Common myeloid progenitor, CD34-positive (primary cell): Measurements from ENCODE around the gene CD1B.
"Not testable (repeated sequence)": the region's sequence is repeated elsewhere in the genome, so short reads cannot be mapped to it uniquely, and the experiment has no call there.

ENCODE experiments used
- CTCF ChIA-PET: fragments of 350-600 bp; sonication (Branson Sonifier 250); formaldehyde crosslinking; loops from one replicate; lab custom pipeline; 2021; ENCODE audit warnings: antibody characterized with exemption; lab: Charles Lee
- POLR2A ChIA-PET: fragments of 350-600 bp; sonication (Branson Sonifier 250); formaldehyde crosslinking; loops from one replicate; lab custom pipeline; 2021; ENCODE audit warnings: antibody characterized with exemption; lab: Charles Lee
- DNase-seq, 3 donors: peaks; one replicate each; pipeline versions ENCODE4 v3.0.0 to v3.0.0-alpha.2; 2013
- H3K27ac ChIP-seq, 2 experiments: 1 replicate in 1 of 2; 2 replicates in 1 of 2; pipeline ENCODE4 v1.7.0; 2013; ENCODE audit warnings: inconsistent platforms in 2 of 2, low read length in 2 of 2, mild to moderate bottlenecking in 2 of 2, low read depth in 1 of 2, moderate library complexity in 1 of 2; ENCODE audit not compliant: severe bottlenecking in 2 of 2, insufficient read depth in 1 of 2, poor library complexity in 1 of 2
- H3K27me3 ChIP-seq, 5 experiments: replicated peaks in 2 of 5; 1 replicate in 3 of 5; 2 replicates in 2 of 5; pipeline versions ENCODE4 v1.6.1 to v1.7.0; 2013; ENCODE audit warnings: low read length in 4 of 5, mild to moderate bottlenecking in 2 of 5, moderate library complexity in 2 of 5, inconsistent platforms in 1 of 5; ENCODE audit not compliant: insufficient read depth in 5 of 5, control insufficient read depth in 4 of 5
- H3K36me3 ChIP-seq, 4 experiments: 1 replicate in 2 of 4; 2 replicates in 2 of 4; pipeline versions ENCODE4 v1.6.1 to v1.7.0; 2013; ENCODE audit warnings: low read length in 3 of 4, control low read depth in 1 of 4, mild to moderate bottlenecking in 1 of 4; ENCODE audit not compliant: control insufficient read depth in 4 of 4, insufficient read depth in 4 of 4
- H3K4me1 ChIP-seq, 4 experiments: 1 replicate in 3 of 4; 2 replicates in 1 of 4; pipeline versions ENCODE4 v1.6.1 to v1.7.1; 2013; ENCODE audit warnings: low read length in 3 of 4, mild to moderate bottlenecking in 3 of 4, control low read depth in 1 of 4, inconsistent platforms in 1 of 4, moderate library complexity in 1 of 4; ENCODE audit not compliant: control insufficient read depth in 4 of 4, insufficient read depth in 4 of 4; ENCODE audit errors: control extremely low read depth in 1 of 4
- H3K4me3 ChIP-seq, 7 experiments: 1 replicate in 4 of 7; 2 replicates in 3 of 7; pipeline versions ENCODE4 v1.5.1 to v1.7.0; 2013; ENCODE audit warnings: mild to moderate bottlenecking in 7 of 7, low read length in 6 of 7, moderate library complexity in 6 of 7, inconsistent platforms in 2 of 7, low read depth in 2 of 7, control low read depth in 1 of 7; ENCODE audit not compliant: insufficient read depth in 4 of 7, control insufficient read depth in 1 of 7; ENCODE audit errors: extremely low read depth in 1 of 7
- H3K9me3 ChIP-seq, 5 experiments: 1 replicate in 4 of 5; 2 replicates in 1 of 5; pipeline versions ENCODE4 v1.6.1 to v1.7.1; 2013; ENCODE audit warnings: low read length in 4 of 5, mild to moderate bottlenecking in 2 of 5, inconsistent platforms in 1 of 5, low read depth in 1 of 5, moderate library complexity in 1 of 5; ENCODE audit not compliant: control insufficient read depth in 4 of 5, insufficient read depth in 2 of 5; ENCODE audit errors: control extremely low read depth in 1 of 5
- WGBS: methylation state at CpG from one replicate; pipeline ENCODE4 v1.1.5; 2013; ENCODE audit not compliant: insufficient coverage; 5-methylcytosine and 5-hydroxymethylcytosine counted together

CD1B gene

DNA sequence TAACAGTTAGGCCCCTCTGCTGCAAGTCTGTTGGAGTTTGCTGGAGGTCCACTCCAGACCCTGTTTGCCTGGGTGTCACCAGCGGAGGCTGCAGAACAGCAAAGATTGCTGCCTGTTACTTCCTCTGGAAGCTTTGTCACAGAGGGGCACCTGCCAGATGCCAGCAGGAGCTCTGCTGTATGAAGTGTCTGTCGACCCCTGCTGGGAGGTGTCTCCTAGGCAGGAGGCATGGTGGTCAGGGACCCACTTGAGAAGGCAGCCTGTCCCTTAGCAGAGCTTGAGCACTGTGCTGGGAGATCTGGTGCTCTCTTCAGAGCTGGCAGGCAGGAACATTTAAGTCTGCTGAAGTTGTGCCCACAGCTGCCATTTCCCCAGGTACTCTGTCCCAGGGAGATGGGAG lies 48.9 kb downstream of the CD1B start:
- H3K4me3 ChIP-seq, H3K36me3 ChIP-seq, H3K27me3 ChIP-seq, POLR2A ChIA-PET, H3K27ac ChIP-seq, DNase-seq, CTCF ChIA-PET: not testable (repeated sequence)
- 90% methylated on average over 2 of the region's 2 CpGs for WGBS
- peaks cover 0 to 18% (median 7%) of the 10 kb centered on the region in 5 experiments for H3K9me3 ChIP-seq
- H3K4me1 ChIP-seq, result peaks cover 12 to 43% (median 19%) of the 10 kb centered on the region in 4 experiments
